Measurements from ENCODE around the gene FEZF1.
"Not testable (repeated sequence)": the region's sequence is repeated elsewhere in the genome, so short reads cannot be mapped to it uniquely, and the experiment has no call there.

FEZF1 gene

GRCh38 chr7:122306320-122307227 lies 2.0 kb upstream of the FEZF1 start:
- DNase-seq: no peak

- no peak for DNase-seq
Measured at GRCh38 chr7:122305475-122306319, 1.1 kb upstream of the FEZF1 start.

- DNase-seq: no peak
Measured at GRCh38 chr7:122304996-122305421, 459 bp upstream of the FEZF1 start.

- DNase-seq: no peak
Measured at GRCh38 chr7:122303531-122304318, 825 bp downstream of the FEZF1 start.

GRCh38 chr7:122302761-122303530 lies 1.6 kb downstream of the FEZF1 start:
- no peak for DNase-seq

GRCh38 chr7:122301858-122302760 lies 2.4 kb downstream of the FEZF1 start:
- no peak for DNase-seq

- DNase-seq: no peak
Measured at GRCh38 chr7:122300956-122301833, 3.4 kb downstream of the FEZF1 start.

- DNase-seq: no peak
Measured at GRCh38 chr7:122300211-122300932, 4.2 kb downstream of the FEZF1 start.

- DNase-seq: no peak
Measured at GRCh38 chr7:122299624-122300210, 4.8 kb downstream of the FEZF1 start.

GRCh38 chr7:122298618-122299017 lies 5.9 kb downstream of the FEZF1 start:
- no peak for DNase-seq

GRCh38 chr7:122298131-122298530 lies 6.4 kb downstream of the FEZF1 start:
- DNase-seq: no peak

GRCh38 chr7:122291189-122291588 lies 13.4 kb downstream of the FEZF1 start:
- no peak for DNase-seq

GRCh38 chr7:122290476-122290875 lies 14.1 kb downstream of the FEZF1 start:
- DNase-seq: no peak

- DNase-seq: no peak
Measured at GRCh38 chr7:122289426-122289825, 15.1 kb downstream of the FEZF1 start.

- not testable (repeated sequence) for DNase-seq
Measured at GRCh38 chr7:122284608-122285007, 19.9 kb downstream of the FEZF1 start.

GRCh38 chr7:122273117-122273516 lies 31.4 kb downstream of the FEZF1 start:
- DNase-seq: no peak

GRCh38 chr7:122269241-122269640 lies 35.3 kb downstream of the FEZF1 start:
- no peak for DNase-seq

GRCh38 chr7:122268101-122268500 lies 36.4 kb downstream of the FEZF1 start:
- DNase-seq: no peak

- no peak for DNase-seq
Measured at GRCh38 chr7:122262246-122262645, 42.3 kb downstream of the FEZF1 start.
